H1 (cell line): ENCODE results near the gene CCSAP. TPM values are rescaled to one million over a fixed set of nuclear protein-coding genes. Genes with fewer than 3 reads are reported as not detected.

Experiments used
- CTCF ChIA-PET: fragments of 300-600 bp; sonication (Branson Sonifier 250); formaldehyde crosslinking; loops from one replicate; lab custom pipeline; 2021; ENCODE audit not compliant: partially characterized antibody; lab: Charles Lee
- POLR2A ChIA-PET: fragments of 300-600 bp; sonication (Branson Sonifier 250); formaldehyde crosslinking; loops from one replicate; lab custom pipeline; 2021; ENCODE audit warnings: inconsistent platforms; ENCODE audit not compliant: partially characterized antibody; lab: Charles Lee
- DNase-seq, 2 experiments: peaks; one replicate each; pipeline versions ENCODE4 v3.0.0 to v3.0.0-alpha.2; 2010 to 2022; ENCODE audit warnings: low spot score in 2 of 2, low read depth in 1 of 2, mixed read lengths in 1 of 2
- FAIRE-seq: peaks from 2 replicates; lab custom pipeline; 2011; peaks lifted over from hg19 to GRCh38; lab: Jason Lieb, UNC
- H2AFZ ChIP-seq: 2 replicates; pipeline ENCODE4 v1.8.1; 2012; ENCODE audit warnings: low read length, inconsistent platforms
- H2AK5ac ChIP-seq: 2 replicates; pipeline ENCODE4 v1.6.1; 2013; ENCODE audit warnings: low read depth, low read length
- H2BK120ac ChIP-seq: replicated peaks from 2 replicates; pipeline ENCODE3; 2013; ENCODE audit warnings: low read depth, low read length, inconsistent platforms
- H2BK12ac ChIP-seq: 2 replicates; pipeline ENCODE4 v1.6.1; 2013; ENCODE audit warnings: low read depth, low read length
- H2BK15ac ChIP-seq: 2 replicates; pipeline ENCODE4 v1.6.1; 2013; ENCODE audit warnings: low read length
- H2BK20ac ChIP-seq: 2 replicates; pipeline ENCODE4 v1.6.1; 2013; ENCODE audit warnings: low read length
- H2BK5ac ChIP-seq: 2 replicates; pipeline ENCODE4 v1.6.1; 2013; ENCODE audit warnings: low read depth, low read length
- H3K14ac ChIP-seq: 2 replicates; pipeline ENCODE4 v1.6.1; 2013; ENCODE audit warnings: inconsistent platforms; ENCODE audit not compliant: insufficient read length
- H3K18ac ChIP-seq: 2 replicates; pipeline ENCODE4 v1.6.1; 2013; ENCODE audit warnings: low read length; ENCODE audit errors: extremely low read depth
- H3K23ac ChIP-seq: 2 replicates; pipeline ENCODE4 v1.6.1; 2013; ENCODE audit warnings: inconsistent platforms; ENCODE audit not compliant: insufficient read length
- H3K23me2 ChIP-seq: 2 replicates; pipeline ENCODE4 v1.6.1; 2013; ENCODE audit warnings: low read depth, low read length
- H3K27ac ChIP-seq: 2 replicates; pipeline ENCODE4 v1.6.1; 2011; ENCODE audit warnings: low read depth, low read length, inconsistent platforms
- H3K27me3 ChIP-seq, 4 experiments: replicated peaks in 1 of 4; 1 replicate in 1 of 4; 2 replicates in 3 of 4; pipeline versions ENCODE4 v1.6.1 to v1.8.1; 2011 to 2013; ENCODE audit warnings: low read length in 3 of 4, mild to moderate bottlenecking in 3 of 4, inconsistent platforms in 2 of 4, mixed read lengths in 2 of 4, moderate library complexity in 1 of 4; ENCODE audit not compliant: control insufficient read depth in 3 of 4, insufficient read depth in 3 of 4; ENCODE audit errors: extremely low read depth in 1 of 4
- H3K36me3 ChIP-seq, 4 experiments: 2 replicates each; pipeline versions ENCODE4 v1.6.1 to v1.8.1; 2011 to 2013; ENCODE audit warnings: mild to moderate bottlenecking in 4 of 4, low read length in 3 of 4, moderate library complexity in 2 of 4, control low read depth in 1 of 4, inconsistent platforms in 1 of 4; ENCODE audit not compliant: insufficient read depth in 4 of 4, control insufficient read depth in 2 of 4
- H3K4ac ChIP-seq: replicated peaks from 2 replicates; pipeline ENCODE3; 2013; ENCODE audit warnings: low read length, low read depth, mixed read lengths, inconsistent platforms; ENCODE audit not compliant: insufficient read length
- H3K4me1 ChIP-seq, 4 experiments: replicated peaks in 1 of 4; 1 replicate in 1 of 4; 2 replicates in 3 of 4; pipeline versions ENCODE4 v1.6.1 to v1.8.1; 2011 to 2013; ENCODE audit warnings: low read length in 3 of 4, inconsistent platforms in 2 of 4, mixed read lengths in 1 of 4; ENCODE audit not compliant: insufficient read depth in 4 of 4, control insufficient read depth in 3 of 4
- H3K4me2 ChIP-seq, 2 experiments: 2 replicates each; pipeline versions ENCODE4 v1.6.1 to v1.8.1; 2011 to 2013; ENCODE audit warnings: low read depth in 2 of 2, low read length in 2 of 2, control low read depth in 1 of 2, inconsistent platforms in 1 of 2, mild to moderate bottlenecking in 1 of 2; ENCODE audit not compliant: insufficient read depth in 1 of 2
- H3K4me3 ChIP-seq, 4 experiments: fragments of 200-600, 300-600 bp in 1 of 4; sonication (generic), shearing (Covaris generic), sonication (Bioruptor Twin) in 1 of 4; 2 replicates each; pipeline versions ENCODE4 v1.5.1 to v1.8.1; 2011 to 2016; ENCODE audit warnings: low read length in 4 of 4, low read depth in 3 of 4, control low read depth in 2 of 4, inconsistent platforms in 2 of 4, mild to moderate bottlenecking in 2 of 4, mixed read lengths in 1 of 4, moderate library complexity in 1 of 4; ENCODE audit not compliant: insufficient read depth in 2 of 4; ENCODE audit errors: extremely low read depth in 1 of 4
- H3K56ac ChIP-seq: replicated peaks from 2 replicates; pipeline ENCODE3; 2013; ENCODE audit warnings: low read depth, mild to moderate bottlenecking, mixed read lengths, low read length, inconsistent platforms; ENCODE audit not compliant: insufficient read length
- H3K79me1 ChIP-seq: 2 replicates; pipeline ENCODE4 v1.6.1; 2013; ENCODE audit warnings: low read depth, low read length, control low read depth
- H3K79me2 ChIP-seq, 2 experiments: 2 replicates each; pipeline versions ENCODE4 v1.6.1 to v1.8.1; 2012 to 2013; ENCODE audit warnings: low read length in 2 of 2, mild to moderate bottlenecking in 2 of 2, inconsistent platforms in 1 of 2; ENCODE audit not compliant: insufficient read depth in 2 of 2, control insufficient read depth in 1 of 2
- H3K9ac ChIP-seq, 4 experiments: replicated peaks in 1 of 4; 1 replicate in 1 of 4; 2 replicates in 3 of 4; pipeline versions ENCODE4 v1.6.1 to v1.8.1; 2011 to 2013; ENCODE audit warnings: low read depth in 3 of 4, low read length in 3 of 4, control low read depth in 2 of 4, mild to moderate bottlenecking in 2 of 4, moderate library complexity in 2 of 4, inconsistent platforms in 1 of 4; ENCODE audit errors: extremely low read depth in 1 of 4
- H3K9me3 ChIP-seq, 2 experiments: 2 replicates each; pipeline versions ENCODE4 v1.6.1 to v1.8.1; 2012 to 2013; ENCODE audit warnings: mild to moderate bottlenecking in 2 of 2, moderate library complexity in 2 of 2, control low read depth in 1 of 2, inconsistent platforms in 1 of 2, low read depth in 1 of 2, low read length in 1 of 2, mixed read lengths in 1 of 2; ENCODE audit not compliant: insufficient read depth in 2 of 2
- H4K20me1 ChIP-seq, 2 experiments: replicated peaks in 1 of 2; 2 replicates each; pipeline versions ENCODE3 to v1.8.1; 2011 to 2013; ENCODE audit warnings: inconsistent platforms in 2 of 2, low read length in 2 of 2, mild to moderate bottlenecking in 1 of 2; ENCODE audit not compliant: insufficient read depth in 2 of 2, control insufficient read depth in 1 of 2
- H4K5ac ChIP-seq: 2 replicates; pipeline ENCODE4 v1.6.1; 2013; ENCODE audit warnings: low read length, low read depth, mixed read lengths, inconsistent platforms; ENCODE audit not compliant: insufficient read length
- H4K8ac ChIP-seq: 2 replicates; pipeline ENCODE4 v1.8.0; 2013; ENCODE audit warnings: mild to moderate bottlenecking, moderate library complexity, low read length, inconsistent platforms; ENCODE audit not compliant: insufficient read depth; ENCODE audit errors: extremely low read depth
- H4K91ac ChIP-seq: replicated peaks from 2 replicates; pipeline ENCODE3; 2013; ENCODE audit warnings: low read length, mixed read lengths, inconsistent platforms; ENCODE audit not compliant: insufficient read length
- ASH2L ChIP-seq: fragments of 200-600, 300-600 bp; sonication (generic); IDR thresholded peaks from one replicate; pipeline ENCODE4 v1.7.1; 2017; ENCODE audit warnings: low read length
- BCL11A ChIP-seq, 2 experiments: IDR thresholded peaks; one replicate each; pipeline ENCODE4 v1.6.1; 2011; ENCODE audit warnings: low read depth in 2 of 2, low read length in 2 of 2, mild to moderate bottlenecking in 2 of 2
- CTBP2 ChIP-seq: IDR thresholded peaks from 2 replicates; pipeline ENCODE4 v1.7.0; 2011; ENCODE audit warnings: borderline replicate concordance, mild to moderate bottlenecking, moderate library complexity, mixed read lengths, low read length; ENCODE audit not compliant: insufficient read depth, insufficient read length
- EZH2 ChIP-seq: fragments of 200-600 bp; sonication (generic); IDR thresholded peaks from 2 replicates; pipeline ENCODE4 v1.7.1; 2012; ENCODE audit warnings: low read depth, mild to moderate bottlenecking, moderate library complexity, low read length, inconsistent platforms; ENCODE audit not compliant: severe bottlenecking
- GABPA ChIP-seq: IDR thresholded peaks from 2 replicates; pipeline ENCODE4 v1.6.1; 2011; ENCODE audit warnings: mild to moderate bottlenecking, low read length, moderate library complexity, borderline replicate concordance; ENCODE audit not compliant: insufficient read depth
- KDM5A ChIP-seq: fragments of 200-600 bp; IDR thresholded peaks from 2 replicates; pipeline ENCODE4 v1.7.1; 2012; ENCODE audit warnings: mild to moderate bottlenecking, low read length, inconsistent platforms, mixed read lengths
- MAFK ChIP-seq: IDR thresholded peaks from 2 replicates; pipeline ENCODE4 v1.6.1; 2012; ENCODE audit warnings: low read depth, mild to moderate bottlenecking, improper control_type of control experiment, low read length
- NANOG ChIP-seq: IDR thresholded peaks from 2 replicates; pipeline ENCODE4 v1.6.1; 2011; ENCODE audit warnings: low read length, low read depth, mild to moderate bottlenecking, inconsistent platforms; ENCODE audit not compliant: insufficient read depth, poor library complexity, severe bottlenecking
- RNF2 ChIP-seq: fragments of 200-900, 300-1000 bp; sonication (generic); IDR thresholded peaks from 2 replicates; pipeline ENCODE4 v1.7.1; 2016; ENCODE audit warnings: borderline replicate concordance, low read depth, mild to moderate bottlenecking, antibody characterized with exemption, low read length; ENCODE audit not compliant: poor library complexity, severe bottlenecking; ENCODE audit errors: missing control alignments
- TCF12 ChIP-seq: IDR thresholded peaks from 2 replicates; pipeline ENCODE4 v1.6.1; 2011; ENCODE audit warnings: low read depth, mild to moderate bottlenecking, low read length
- WGBS, 2 experiments: shearing (Covaris generic) in 1 of 2; methylation state at CpG; one replicate each; pipeline versions ENCODE4 v1.1.6 to v1.1.7; 2013 to 2015; ENCODE audit warnings: low lambda C conversion rate in 2 of 2, mixed read lengths in 2 of 2, inconsistent platforms in 1 of 2, low coverage in 1 of 2, missing lambda C conversion rate in 1 of 2; ENCODE audit not compliant: insufficient replicate concordance in 2 of 2, insufficient coverage in 1 of 2, insufficient read length in 1 of 2; ENCODE audit errors: extremely low coverage in 1 of 2, missing lambda C conversion rate in 1 of 2; 5-methylcytosine and 5-hydroxymethylcytosine counted together
- polyA plus RNA-seq, 7 experiments: library from polyadenylated mRNA; depleted of rRNA in 3 of 7; stranded (reverse) in 5 of 7; unstranded in 2 of 7; fragments of >200 nt in 5 of 7; fragments of 200-250 nt in 2 of 7; gene quantifications; 1 replicate in 5 of 7; 2 replicates in 1 of 7; 4 replicates in 1 of 7; pipeline versions ENCODE4 v1.2.1 to v1.2.3, GENCODE V29; 2011 to 2013; ENCODE audit warnings: missing spikeins in 2 of 7, mixed read lengths in 2 of 7
- total RNA-seq: library from RNA; stranded (reverse); fragmentation: NEBNext Ultra II Directional; extraction: Animal tissue kit (Norgen Biotek cat#: 25700); gene quantifications from 2 replicates; pipeline ENCODE4 v1.2.1, GENCODE V29; 2021

The CCSAP gene
- total and polyA plus RNA-seq, 2 of the 8 experiments (the other 6 are each of a cell fraction or from before 2014, with no cell fraction given) = 3.5 to 17.2 TPM

- no peaks in the 10 kb centered on the region for H3K23me2 ChIP-seq
- H2BK12ac ChIP-seq = no peak overlapping the region
- H4K91ac ChIP-seq = no peak overlapping the region
- peaks cover 6 to 39% (median 14%) of the 10 kb centered on the region in 4 experiments for H3K36me3 ChIP-seq
- no peak overlapping the region for H3K4ac ChIP-seq
- no peak overlapping the region for H2AK5ac ChIP-seq
- no peaks in the 10 kb centered on the region for H3K4me1 ChIP-seq
- H3K9me3 ChIP-seq = no peaks in the 10 kb centered on the region
- CTCF ChIA-PET = interaction anchor here (1.0 to 2.2 kb wide), 3 partner anchors 42 to 153 kb away, joined by 3 to 6 read pairs (median 5); no protein-coding TSS in a partner anchor
- no peak overlapping the region for H3K27ac ChIP-seq
- H2AFZ ChIP-seq = no peak overlapping the region
- DNase-seq (no peak), FAIRE-seq (no peak)
- no peak overlapping the region for H4K8ac ChIP-seq
- H3K23ac ChIP-seq = no peak overlapping the region
- H3K9ac ChIP-seq = no peak overlapping the region
- H3K27me3 ChIP-seq = no peaks in the 10 kb centered on the region
- 86% methylated on average over 6 of the region's 6 CpGs; no CpG with 5 or more reads in 1 of the 2 experiments for WGBS, 2 experiments
- POLR2A ChIA-PET = interaction anchor here (1.4 kb wide), 1 partner anchor 11 kb away, joined by 5 read pairs; no protein-coding TSS in a partner anchor
- H2BK20ac ChIP-seq = no peak overlapping the region
- H2BK120ac ChIP-seq = no peak overlapping the region
- no peaks in the 10 kb centered on the region for H3K79me2 ChIP-seq
- H2BK15ac ChIP-seq = no peak overlapping the region
- H4K20me1 ChIP-seq = peaks cover 1 to 6% of the 10 kb centered on the region in 2 experiments
- no peak overlapping the region for H3K4me3 ChIP-seq
- H3K56ac ChIP-seq = no peak overlapping the region
- no peak overlapping the region for H2BK5ac ChIP-seq
- H3K79me1 ChIP-seq = no peaks in the 10 kb centered on the region; the same call in 1 of the 2 replicates
- no peak overlapping the region for H3K4me2 ChIP-seq
- no peak overlapping the region for H3K18ac ChIP-seq
- no peak overlapping the region for H4K5ac ChIP-seq
- H3K14ac ChIP-seq = no peak overlapping the region
- TF ChIP-seq EZH2 (no peak), ASH2L (no peak), GABPA (no peak), NANOG (no peak), TCF12 (no peak), BCL11A (IDR thresholded peaks at IDR 0.05; ENCODE audit: low read depth in 2 of 2, low read length in 2 of 2) (no peak), CTBP2 (no peak), KDM5A (no peak), RNF2 (no peak), MAFK (no peak)
These were observed 42.6 kb downstream of the CCSAP start for GRCh38 chr1:229300099-229300757.
